GM12865 (cell line): ENCODE results near the gene CCSER1.
"Not testable (repeated sequence)": the region's sequence is repeated elsewhere in the genome, so short reads cannot be mapped to it uniquely, and the experiment has no call there.

ENCODE experiments used
- DNase-seq: peaks from one replicate; pipeline ENCODE4 v3.0.0; 2010; ENCODE audit warnings: low read depth
- H3K4me3 ChIP-seq: 2 replicates; pipeline ENCODE4 v1.5.1; 2011; ENCODE audit warnings: mild to moderate bottlenecking, low read depth, low read length, control low read depth
- TF ChIP-seq, protein P1 (sequence below): IDR thresholded peaks from 2 replicates; pipeline ENCODE4 v1.5.1; 2011; ENCODE audit warnings: low read length, control low read depth, low read depth, inconsistent platforms; ENCODE audit not compliant: insufficient read depth; ENCODE audit errors: missing control alignments

Gene CCSER1

GRCh38 chr4:90403781-90404180 is 276.6 kb downstream of the CCSER1 start:
- TF ChIP-seq, protein P1, sequence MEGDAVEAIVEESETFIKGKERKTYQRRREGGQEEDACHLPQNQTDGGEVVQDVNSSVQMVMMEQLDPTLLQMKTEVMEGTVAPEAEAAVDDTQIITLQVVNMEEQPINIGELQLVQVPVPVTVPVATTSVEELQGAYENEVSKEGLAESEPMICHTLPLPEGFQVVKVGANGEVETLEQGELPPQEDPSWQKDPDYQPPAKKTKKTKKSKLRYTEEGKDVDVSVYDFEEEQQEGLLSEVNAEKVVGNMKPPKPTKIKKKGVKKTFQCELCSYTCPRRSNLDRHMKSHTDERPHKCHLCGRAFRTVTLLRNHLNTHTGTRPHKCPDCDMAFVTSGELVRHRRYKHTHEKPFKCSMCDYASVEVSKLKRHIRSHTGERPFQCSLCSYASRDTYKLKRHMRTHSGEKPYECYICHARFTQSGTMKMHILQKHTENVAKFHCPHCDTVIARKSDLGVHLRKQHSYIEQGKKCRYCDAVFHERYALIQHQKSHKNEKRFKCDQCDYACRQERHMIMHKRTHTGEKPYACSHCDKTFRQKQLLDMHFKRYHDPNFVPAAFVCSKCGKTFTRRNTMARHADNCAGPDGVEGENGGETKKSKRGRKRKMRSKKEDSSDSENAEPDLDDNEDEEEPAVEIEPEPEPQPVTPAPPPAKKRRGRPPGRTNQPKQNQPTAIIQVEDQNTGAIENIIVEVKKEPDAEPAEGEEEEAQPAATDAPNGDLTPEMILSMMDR, result no peak
- no peak overlapping the region for H3K4me3 ChIP-seq
- no peak for DNase-seq

DNA sequence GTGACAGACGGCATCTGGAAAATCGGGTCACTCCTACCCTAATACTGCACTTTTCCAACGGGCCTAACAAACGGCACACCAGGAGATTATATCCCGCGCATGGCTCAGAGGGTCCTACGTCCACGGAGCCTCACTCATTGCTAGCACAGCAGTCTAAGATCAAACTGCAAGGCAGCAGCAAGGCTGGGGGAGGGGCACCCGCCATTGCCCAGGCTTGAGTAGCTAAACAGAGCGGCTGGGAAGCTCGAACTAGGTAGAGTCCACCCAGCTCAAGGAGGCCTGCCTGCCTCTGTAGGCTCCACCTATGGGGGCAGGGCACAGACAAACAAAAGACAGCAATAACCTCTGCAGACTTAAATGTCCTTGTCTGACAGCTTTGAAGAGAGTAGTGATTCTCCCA is 280.7 kb downstream of the CCSER1 start:
- not testable (repeated sequence) for H3K4me3 ChIP-seq

GRCh38 chr4:90412786-90413185 is 285.6 kb downstream of the CCSER1 start:
- not testable (repeated sequence) for DNase-seq, H3K4me3 ChIP-seq

More for the DNA sequence above, 280.7 kb downstream of the CCSER1 start:
- not testable (repeated sequence) for DNase-seq

DNA sequence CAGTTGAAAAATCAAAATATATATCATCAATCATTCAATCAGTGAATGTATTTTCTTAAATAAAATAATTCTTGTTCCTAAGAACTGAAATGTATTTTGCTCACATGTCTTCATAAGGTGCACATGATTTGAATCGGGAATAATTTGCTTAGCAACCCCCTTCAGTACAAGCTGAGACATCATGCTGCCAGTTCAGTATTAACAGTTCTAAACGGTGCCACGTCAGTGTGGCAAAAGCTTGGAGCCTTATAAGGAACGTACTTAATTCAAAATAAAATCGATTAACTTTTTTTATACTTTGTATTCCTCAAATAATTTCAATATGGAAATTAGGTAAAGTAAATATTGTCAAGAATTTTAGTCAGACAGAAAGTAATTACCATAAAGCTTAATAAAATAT is 287.9 kb downstream of the CCSER1 start:
- TF ChIP-seq, protein P1, result no peak
- no peak overlapping the region for H3K4me3 ChIP-seq
- no peak for DNase-seq

DNA sequence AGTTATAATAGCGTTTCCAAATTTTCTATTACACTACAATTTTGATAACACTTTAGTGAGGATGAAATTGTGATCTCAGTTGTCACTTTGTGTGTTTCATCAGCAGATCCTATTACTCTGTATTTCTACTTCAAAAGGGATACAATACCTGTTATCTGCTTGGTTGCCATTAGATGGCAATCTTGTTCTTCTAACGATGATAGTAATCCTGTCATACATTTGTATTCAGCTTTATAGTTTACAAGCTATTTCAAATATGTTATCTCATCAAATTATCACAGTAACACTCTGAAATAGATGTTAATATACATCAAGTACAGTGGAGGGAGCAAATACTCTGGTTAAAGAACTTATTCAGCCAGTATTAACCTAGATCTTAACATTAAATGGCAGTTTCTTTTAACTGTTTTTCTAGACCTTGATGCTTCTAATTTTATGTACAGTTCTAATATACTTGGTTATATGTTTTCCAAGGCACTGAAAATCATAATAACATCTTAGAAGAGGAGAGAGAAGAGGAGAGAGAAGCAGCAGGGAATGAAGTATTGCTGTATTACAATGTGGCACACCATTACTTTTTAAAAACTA is 292.0 kb downstream of the CCSER1 start:
- TF ChIP-seq, protein P1, result peak; percentile 42
- H3K4me3 ChIP-seq, result no peak overlapping the region
- DNase-seq, result peak; percentile 18

DNA sequence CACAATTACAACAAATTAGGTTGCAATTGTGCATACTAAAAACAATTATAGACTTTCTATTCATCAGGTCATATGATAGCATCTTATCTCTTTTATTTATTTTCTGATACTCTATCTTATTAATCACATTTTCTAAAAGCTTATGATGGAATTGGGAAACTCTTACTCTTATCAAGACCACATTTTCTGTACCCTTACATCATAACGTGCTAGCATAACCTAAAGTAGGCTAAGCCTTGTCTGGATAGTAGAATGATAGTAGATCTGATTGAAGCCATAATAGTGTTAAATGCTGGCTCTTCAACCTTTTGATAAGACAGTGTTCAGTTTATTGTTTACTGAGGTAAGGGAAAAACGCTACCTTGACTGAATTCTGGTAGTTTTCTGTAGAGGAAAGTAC is 294.0 kb downstream of the CCSER1 start:
- H3K4me3 ChIP-seq, result no peak overlapping the region
- TF ChIP-seq, protein P1, result no peak
- no peak for DNase-seq

DNA sequence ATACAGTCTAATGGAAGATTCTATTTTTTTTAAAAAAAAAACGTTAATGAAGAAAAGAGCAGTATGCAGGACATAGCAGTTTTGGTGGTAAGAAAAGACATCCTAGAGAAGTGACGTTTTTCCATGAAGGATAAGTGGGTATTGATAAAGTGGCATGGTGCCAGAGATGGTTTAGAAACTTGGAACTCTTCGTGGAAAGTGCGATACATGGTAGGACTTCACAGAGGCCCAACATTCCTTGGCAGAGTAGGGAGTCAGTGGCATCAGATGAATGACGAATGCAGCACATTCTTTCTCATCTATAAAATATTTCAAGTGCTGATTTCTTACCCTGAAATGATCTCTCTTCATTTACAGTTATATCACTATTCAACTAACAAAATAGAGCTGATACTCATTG is 298.7 kb downstream of the CCSER1 start:
- no peak overlapping the region for H3K4me3 ChIP-seq
- no peak for DNase-seq
- TF ChIP-seq, protein P1, result no peak

- no peak for DNase-seq
- TF ChIP-seq, protein P1, result no peak
These were observed 311.3 kb downstream of the CCSER1 start for GRCh38 chr4:90438522-90438921.

More at GRCh38 chr4:90438522-90438921, 311.3 kb downstream of the CCSER1 start:
- H3K4me3 ChIP-seq, result no peak overlapping the region
